CD4-positive, alpha-beta memory T cell (primary cell): ENCODE results near the gene SMTNL2. TPM values are rescaled to one million over a fixed set of nuclear protein-coding genes. Genes with fewer than 3 reads are reported as not detected.

Experiments used
- CTCF ChIA-PET: fragments of 350-600 bp; sonication (Branson Sonifier 250); formaldehyde crosslinking; loops from one replicate; lab custom pipeline; 2021; ENCODE audit warnings: inconsistent platforms; ENCODE audit not compliant: partially characterized antibody; lab: Charles Lee
- POLR2A ChIA-PET: fragments of 350-600 bp; sonication (Branson Sonifier 250); formaldehyde crosslinking; loops from one replicate; lab custom pipeline; 2021; ENCODE audit not compliant: partially characterized antibody; lab: Charles Lee
- DNase-seq, 5 donors: peaks; one replicate each; pipeline versions ENCODE4 v3.0.0 to v3.0.0-alpha.2; 2020 to 2022; ENCODE audit warnings: mixed read lengths in 1 of 5
- H3K27ac ChIP-seq: one replicate; pipeline ENCODE4 v1.7.0; 2013; ENCODE audit warnings: low read depth, low read length
- H3K27me3 ChIP-seq: 2 replicates; pipeline ENCODE4 v1.7.0; 2013; ENCODE audit warnings: mild to moderate bottlenecking, low read length, moderate library complexity; ENCODE audit not compliant: insufficient read depth
- H3K36me3 ChIP-seq: 2 replicates; pipeline ENCODE4 v1.7.0; 2013; ENCODE audit warnings: mild to moderate bottlenecking, low read length, moderate library complexity; ENCODE audit not compliant: insufficient read depth
- H3K4me1 ChIP-seq: 2 replicates; pipeline ENCODE4 v1.7.0; 2013; ENCODE audit warnings: mild to moderate bottlenecking, low read length, moderate library complexity; ENCODE audit not compliant: insufficient read depth
- H3K4me3 ChIP-seq, 2 donors: one replicate each; pipeline ENCODE4 v1.7.0; 2013; ENCODE audit warnings: low read length in 2 of 2, mild to moderate bottlenecking in 1 of 2
- H3K9me3 ChIP-seq, 2 donors: one replicate each; pipeline ENCODE4 v1.7.0; 2013; ENCODE audit warnings: low read length in 2 of 2, control low read depth in 1 of 2; ENCODE audit not compliant: control insufficient read depth in 1 of 2
- H3K27ac Mint-ChIP-seq, 7 donors: one replicate each; pipeline ENCODE4 v1.8.0; 2020 to 2021; ENCODE audit warnings: mixed read lengths in 7 of 7, mild to moderate bottlenecking in 6 of 7, inconsistent platforms in 3 of 7, moderate library complexity in 3 of 7
- H3K27me3 Mint-ChIP-seq, 2 donors: one replicate each; pipeline ENCODE4 v1.8.0; 2020 to 2021; ENCODE audit warnings: mixed read lengths in 2 of 2
- H3K36me3 Mint-ChIP-seq, 2 donors: one replicate each; pipeline ENCODE4 v1.8.0; 2020 to 2021; ENCODE audit warnings: mixed read lengths in 2 of 2, inconsistent platforms in 1 of 2, mild to moderate bottlenecking in 1 of 2
- H3K4me1 Mint-ChIP-seq, 4 donors: one replicate each; pipeline ENCODE4 v1.8.0; 2020 to 2021; ENCODE audit warnings: mixed read lengths in 4 of 4, mild to moderate bottlenecking in 1 of 4
- H3K4me3 Mint-ChIP-seq, 8 donors: one replicate each; pipeline ENCODE4 v1.8.0; 2020 to 2021; ENCODE audit warnings: mixed read lengths in 8 of 8, mild to moderate bottlenecking in 7 of 8, moderate library complexity in 6 of 8, inconsistent platforms in 3 of 8
- H3K9me3 Mint-ChIP-seq, 8 donors: one replicate each; pipeline ENCODE4 v1.8.0; 2020 to 2021; ENCODE audit warnings: mixed read lengths in 8 of 8, mild to moderate bottlenecking in 5 of 8, inconsistent platforms in 3 of 8, moderate library complexity in 1 of 8
- intact Hi-C: fragments of 100-400 bp; cut with micrococcal nuclease; formaldehyde crosslinking; loops from one replicate; pipeline ENCODE4 v1.15.1; 2023
- polyA plus RNA-seq, 2 donors: library from polyadenylated mRNA; unstranded; fragments of 300-500 nt; fragmentation: Illumina TruSeq; gene quantifications; one replicate each; pipeline ENCODE4 v1.2.3, GENCODE V29; 2021
- total RNA-seq, 2 experiments: library from RNA; stranded (reverse); gene quantifications; one replicate each; pipeline ENCODE4 v1.2.3, GENCODE V29; 2021

SMTNL2 gene
- total and polyA plus RNA-seq, 4 experiments from 2014 or later: not detected

GRCh38 chr17:4596636-4597380 lies 12.5 kb downstream of the SMTNL2 start:
- Mint-ChIP-seq H3K9me3 (no peaks in the 10 kb centered on the region), H3K4me1 (peaks cover 0 to 5% (median 3%) of the 10 kb centered on the region in 4 donors), H3K27me3 (peaks cover 8 to 18% of the 10 kb centered on the region in 2 donors), H3K27ac (no peak overlapping the region), H3K36me3 (no peaks in the 10 kb centered on the region), H3K4me3 (no peak overlapping the region)
- Histone ChIP-seq H3K27me3 (no peaks in the 10 kb centered on the region), H3K36me3 (no peaks in the 10 kb centered on the region), H3K4me1 (no peaks in the 10 kb centered on the region), H3K27ac (no peak overlapping the region), H3K9me3 (no peaks in the 10 kb centered on the region), H3K4me3 (no peak overlapping the region)
- CTCF ChIA-PET: no interaction called here
- POLR2A ChIA-PET: no interaction called here
- intact Hi-C loops: no loop called here
- DNase-seq: no peak

DNA sequence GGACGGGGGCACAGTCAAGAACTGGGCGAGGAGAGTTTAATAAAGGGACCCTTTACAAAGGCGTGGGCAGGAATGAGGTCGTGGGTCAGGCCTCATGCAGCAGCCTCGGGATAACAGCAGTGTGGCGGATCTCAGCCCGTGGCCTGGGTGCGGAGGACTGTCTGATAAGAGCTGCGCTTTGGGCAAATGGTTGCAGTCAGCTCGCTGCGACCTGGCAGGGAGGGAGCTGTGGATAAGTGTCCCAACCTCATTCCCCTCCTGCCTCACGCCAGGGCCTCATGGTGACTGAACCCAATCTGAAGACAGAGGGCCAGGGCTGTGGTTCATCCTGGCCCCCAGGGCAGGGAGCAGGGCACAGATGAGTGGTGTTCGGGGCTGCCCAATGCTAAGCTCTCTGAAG lies 13.6 kb downstream of the SMTNL2 start:
- H3K4me1 ChIP-seq: no peaks in the 10 kb centered on the region
- H3K36me3 Mint-ChIP-seq: no peaks in the 10 kb centered on the region
- H3K36me3 ChIP-seq: no peaks in the 10 kb centered on the region
- no peaks in the 10 kb centered on the region for H3K27me3 ChIP-seq
- ChIA-PET POLR2A (no interaction called here), CTCF (no interaction called here)
- no peak overlapping the region for H3K27ac Mint-ChIP-seq
- no peaks in the 10 kb centered on the region for H3K9me3 ChIP-seq
- intact Hi-C loops: no loop called here
- H3K4me1 Mint-ChIP-seq: peaks cover 0 to 5% (median 3%) of the 10 kb centered on the region in 4 donors
- no peaks in the 10 kb centered on the region for H3K9me3 Mint-ChIP-seq
- no peak for DNase-seq
- peaks cover 4 to 13% of the 10 kb centered on the region in 2 donors for H3K27me3 Mint-ChIP-seq
- no peak overlapping the region for H3K27ac ChIP-seq
- H3K4me3 Mint-ChIP-seq: no peak overlapping the region
- no peak overlapping the region for H3K4me3 ChIP-seq

DNA sequence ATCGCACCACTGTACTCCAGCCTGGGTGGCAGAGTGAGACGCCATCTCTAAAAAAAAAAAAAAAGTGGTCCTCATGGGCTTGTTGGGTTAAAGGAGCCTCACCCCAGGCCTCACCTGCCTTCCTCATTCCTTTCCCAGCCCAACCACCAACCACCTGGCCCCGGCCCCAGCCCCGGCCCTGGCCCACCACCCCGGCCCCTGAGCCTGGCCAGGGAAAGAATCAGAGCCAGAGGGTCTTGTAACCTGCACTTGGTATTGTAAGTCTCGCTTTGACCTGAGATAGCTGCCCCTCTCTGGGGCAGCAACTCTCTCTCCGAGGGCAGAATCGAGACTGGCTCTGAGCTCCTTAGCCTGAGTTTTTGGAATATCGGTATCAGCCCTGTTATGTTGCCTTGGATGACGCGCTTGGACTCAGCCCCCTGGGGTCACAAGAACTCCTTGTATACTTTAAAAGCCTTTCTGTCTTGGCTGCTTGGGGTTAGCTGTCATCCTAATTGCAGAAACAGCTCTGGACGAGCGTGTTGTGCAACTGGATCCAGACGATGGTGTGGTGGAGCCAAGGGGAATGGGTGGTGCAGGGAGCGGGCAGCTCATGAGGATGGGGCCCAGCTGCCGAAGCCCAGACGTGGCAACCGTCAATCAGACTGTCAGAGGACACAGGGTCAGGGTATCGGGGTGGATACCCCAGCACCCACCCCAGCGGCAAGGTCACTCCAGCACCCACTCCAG lies 14.6 kb downstream of the SMTNL2 start:
- ChIA-PET CTCF (no interaction called here), POLR2A (no interaction called here)
- DNase-seq: no peak
- H3K27me3 ChIP-seq: no peaks in the 10 kb centered on the region
- no peak overlapping the region for H3K4me3 ChIP-seq
- no peak overlapping the region for H3K27ac Mint-ChIP-seq
- peaks cover 0 to 5% (median 3%) of the 10 kb centered on the region in 4 donors for H3K4me1 Mint-ChIP-seq
- no peaks in the 10 kb centered on the region for H3K36me3 ChIP-seq
- H3K4me1 ChIP-seq: no peaks in the 10 kb centered on the region
- no peak overlapping the region for H3K4me3 Mint-ChIP-seq
- intact Hi-C loops: no loop called here
- H3K36me3 Mint-ChIP-seq: no peaks in the 10 kb centered on the region
- H3K27me3 Mint-ChIP-seq: peaks cover 4 to 14% of the 10 kb centered on the region in 2 donors
- no peak overlapping the region for H3K27ac ChIP-seq
- no peaks in the 10 kb centered on the region for H3K9me3 Mint-ChIP-seq
- no peaks in the 10 kb centered on the region for H3K9me3 ChIP-seq

DNA sequence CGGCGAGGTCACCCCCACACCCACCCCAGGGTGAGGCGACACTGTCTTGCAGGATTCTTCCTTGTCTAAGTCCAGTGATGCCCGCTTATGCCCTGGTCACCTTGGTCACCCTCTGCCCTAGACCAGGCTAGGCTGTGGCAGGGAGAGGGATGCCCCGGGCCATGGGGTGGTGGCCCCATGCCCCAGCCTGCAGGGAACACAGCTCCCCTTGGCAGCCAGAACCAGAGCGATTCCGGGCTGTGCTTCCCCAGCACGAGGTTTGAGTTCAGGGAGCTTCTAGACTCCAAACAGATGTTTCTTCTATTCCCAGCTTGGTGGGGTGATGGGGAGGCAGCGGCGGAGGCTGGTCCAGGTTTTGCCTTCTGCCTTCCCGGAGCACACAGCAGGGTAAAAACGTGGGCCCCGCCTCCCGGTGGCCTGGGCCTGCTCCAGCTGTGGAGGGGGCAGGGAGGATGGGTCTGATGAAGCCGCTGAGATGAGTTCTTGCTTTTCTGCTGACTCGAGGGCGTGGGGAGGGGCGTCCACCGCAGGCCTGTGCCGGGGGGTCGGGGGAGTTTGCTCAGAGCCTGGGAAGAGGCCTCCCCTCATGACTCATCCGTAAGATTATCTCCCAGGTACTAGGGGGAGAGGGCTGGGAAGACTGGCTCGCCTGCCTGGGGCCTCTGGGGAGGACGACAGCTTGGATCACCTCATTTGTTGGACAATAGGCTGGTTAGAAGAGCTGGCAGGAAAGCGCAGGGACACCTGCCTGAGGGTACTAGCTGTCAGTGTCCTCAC lies 15.4 kb downstream of the SMTNL2 start:
- H3K4me1 ChIP-seq: no peaks in the 10 kb centered on the region
- no peak overlapping the region for H3K4me3 Mint-ChIP-seq
- H3K36me3 ChIP-seq: no peaks in the 10 kb centered on the region
- ChIA-PET CTCF (no interaction called here), POLR2A (no interaction called here)
- no peak overlapping the region for H3K27ac Mint-ChIP-seq
- H3K4me1 Mint-ChIP-seq: peaks cover 0 to 5% (median 3%) of the 10 kb centered on the region in 4 donors
- DNase-seq: no peak
- no peaks in the 10 kb centered on the region for H3K9me3 Mint-ChIP-seq
- intact Hi-C loops: no loop called here
- no peaks in the 10 kb centered on the region for H3K36me3 Mint-ChIP-seq
- no peak overlapping the region for H3K4me3 ChIP-seq
- no peak overlapping the region for H3K27ac ChIP-seq
- no peaks in the 10 kb centered on the region for H3K27me3 ChIP-seq
- H3K9me3 ChIP-seq: no peaks in the 10 kb centered on the region
- H3K27me3 Mint-ChIP-seq: peaks cover 4 to 14% of the 10 kb centered on the region in 2 donors

DNA sequence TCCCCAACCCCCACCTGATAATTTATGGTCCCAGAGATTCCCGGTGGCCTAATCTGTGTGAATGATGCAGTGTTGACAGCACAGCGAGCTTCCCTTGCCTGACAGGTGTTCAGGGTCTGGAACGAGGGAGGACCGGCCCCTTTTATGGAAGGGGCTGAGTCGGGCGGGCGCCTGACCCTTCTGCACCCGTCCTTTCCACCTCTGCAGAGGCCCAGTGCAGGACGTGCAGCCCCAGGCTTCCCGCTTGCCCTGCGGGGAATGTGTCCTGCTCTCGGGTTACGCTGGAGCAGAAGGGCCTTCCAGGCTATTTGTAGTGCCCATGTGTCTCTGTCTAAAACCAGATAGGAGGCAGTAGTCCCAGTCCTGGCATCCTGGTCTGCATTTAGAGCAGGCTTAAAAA lies 16.2 kb downstream of the SMTNL2 start:
- Histone ChIP-seq H3K4me3 (no peak overlapping the region), H3K36me3 (no peaks in the 10 kb centered on the region), H3K9me3 (no peaks in the 10 kb centered on the region), H3K4me1 (no peaks in the 10 kb centered on the region), H3K27me3 (no peaks in the 10 kb centered on the region), H3K27ac (no peak overlapping the region)
- H3K27ac Mint-ChIP-seq: no peak overlapping the region
- H3K4me3 Mint-ChIP-seq: no peak overlapping the region
- H3K9me3 Mint-ChIP-seq: no peaks in the 10 kb centered on the region
- ChIA-PET CTCF (no interaction called here), POLR2A (no interaction called here)
- intact Hi-C loops: no loop called here
- DNase-seq: no peak
- H3K27me3 Mint-ChIP-seq: peaks cover 4 to 12% of the 10 kb centered on the region in 2 donors
- no peaks in the 10 kb centered on the region for H3K4me1 Mint-ChIP-seq
- no peaks in the 10 kb centered on the region for H3K36me3 Mint-ChIP-seq

DNA sequence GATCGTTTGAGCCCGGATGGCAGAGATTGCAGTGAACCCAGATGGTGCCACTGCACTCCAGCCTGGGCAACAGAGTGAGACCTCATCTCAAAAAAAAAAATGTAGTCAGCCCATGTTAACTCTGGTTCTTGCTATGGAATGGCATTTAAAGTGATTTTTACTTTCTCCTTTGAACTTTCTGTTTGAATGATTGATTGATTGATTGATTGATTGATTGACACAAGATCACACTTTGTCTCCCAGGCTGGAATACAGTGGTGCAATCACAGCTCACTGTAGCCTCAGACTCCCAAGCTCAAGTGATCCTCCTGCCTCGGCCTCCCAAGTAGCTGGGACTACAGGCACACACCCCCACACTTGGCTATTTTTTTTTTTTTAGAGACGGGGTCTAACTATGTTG lies 17.0 kb downstream of the SMTNL2 start:
- POLR2A ChIA-PET: no interaction called here
- Histone ChIP-seq H3K9me3 (no peaks in the 10 kb centered on the region), H3K27ac (no peak overlapping the region), H3K4me3 (no peak overlapping the region), H3K4me1 (no peaks in the 10 kb centered on the region), H3K36me3 (no peaks in the 10 kb centered on the region), H3K27me3 (no peaks in the 10 kb centered on the region)
- H3K27ac Mint-ChIP-seq: no peak overlapping the region
- DNase-seq: no peak
- H3K9me3 Mint-ChIP-seq: no peaks in the 10 kb centered on the region
- intact Hi-C loops: no loop called here
- H3K4me3 Mint-ChIP-seq: no peak overlapping the region
- no peaks in the 10 kb centered on the region for H3K36me3 Mint-ChIP-seq
- CTCF ChIA-PET: interaction anchor here (1.0 kb wide), 1 partner anchor 11 kb away, joined by 3 read pairs; no protein-coding TSS in a partner anchor
- no peaks in the 10 kb centered on the region for H3K4me1 Mint-ChIP-seq
- H3K27me3 Mint-ChIP-seq: peaks cover 4 to 12% of the 10 kb centered on the region in 2 donors

DNA sequence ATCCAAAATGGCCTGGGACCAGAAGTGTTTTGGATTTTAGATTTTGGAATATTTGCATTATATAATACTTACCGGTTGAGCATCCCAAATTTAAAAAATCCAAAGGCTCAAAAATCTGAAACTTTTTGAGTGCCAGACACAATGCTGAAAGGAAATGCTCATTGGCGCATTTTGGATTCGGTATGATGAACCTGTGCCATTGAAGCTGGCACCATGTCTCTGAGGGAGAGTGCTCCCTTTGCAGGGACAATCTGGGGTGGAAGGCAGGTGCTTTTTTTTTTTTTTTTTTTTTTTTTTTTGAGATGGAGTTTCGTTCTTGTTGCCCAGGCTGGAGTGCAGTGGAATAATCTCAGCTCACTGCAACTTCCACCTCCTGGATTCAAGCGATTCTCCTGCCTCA lies 17.7 kb downstream of the SMTNL2 start:
- H3K27ac Mint-ChIP-seq: no peak overlapping the region

More for the DNA sequence above, 17.7 kb downstream of the SMTNL2 start:
- intact Hi-C loops: no loop called here
- Histone ChIP-seq H3K27me3 (no peaks in the 10 kb centered on the region), H3K4me1 (no peaks in the 10 kb centered on the region), H3K4me3 (no peak overlapping the region), H3K36me3 (no peaks in the 10 kb centered on the region), H3K27ac (no peak overlapping the region), H3K9me3 (no peaks in the 10 kb centered on the region)
- Mint-ChIP-seq H3K4me1 (no peaks in the 10 kb centered on the region), H3K27me3 (peaks cover 4 to 11% of the 10 kb centered on the region in 2 donors), H3K4me3 (no peak overlapping the region), H3K36me3 (no peaks in the 10 kb centered on the region), H3K9me3 (no peaks in the 10 kb centered on the region)
- DNase-seq: no peak
- CTCF ChIA-PET: interaction anchor here (0.6 to 1.0 kb wide), 2 partner anchors 10 to 266 kb away, joined by 3 read pairs; no protein-coding TSS in a partner anchor
- POLR2A ChIA-PET: no interaction called here
